HepG2 (cell line): ENCODE measurements around the gene FAM117B. TPM values are rescaled to one million over a fixed set of nuclear protein-coding genes. Genes with fewer than 3 reads are reported as not detected.

Experiments used
- ATAC-seq: fragments of 200-7000 bp; cut with Tn5 transposase; 3 replicates; pipeline ENCODE4 v1.9.1; 2020; ENCODE audit warnings: mild to moderate bottlenecking, moderate library complexity
- BruUV-seq: library from RNA; stranded (reverse); fragments of 400-500 nt; replicated peaks from 2 replicates; lab custom pipeline; 2021; lab: Mats Ljungman, UMichigan
- CTCF ChIA-PET: fragments of 300-600 bp; formaldehyde crosslinking; extraction: SDS; loops from one replicate; lab custom pipeline; 2021; ENCODE audit warnings: low total read pairs, inconsistent platforms, low intra/inter-chr PET ratio; lab: Yijun Ruan, JAX
- POLR2A ChIA-PET: fragments of 350-600 bp; sonication (Branson Sonifier 250); formaldehyde crosslinking; loops from one replicate; lab custom pipeline; 2020; ENCODE audit warnings: antibody characterized with exemption, inconsistent platforms; lab: Yijun Ruan, JAX
- DNase-seq: peaks from one replicate; pipeline ENCODE4 v3.0.0-alpha.2; 2015; ENCODE audit warnings: low spot score
- FAIRE-seq: peaks from 3 replicates; lab custom pipeline; 2011; peaks lifted over from hg19 to GRCh38; lab: Jason Lieb, UNC
- H2AFZ ChIP-seq: one replicate; pipeline ENCODE4 v1.6.1; 2011; ENCODE audit warnings: low read length, inconsistent platforms
- H3K27ac ChIP-seq: fragments of 300-600 bp; 3 replicates; pipeline ENCODE4 v1.8.0; 2011; ENCODE audit warnings: mixed run types, mild to moderate bottlenecking, mixed read lengths, low read length, inconsistent platforms; ENCODE audit not compliant: insufficient read depth; ENCODE audit errors: extremely low read length
- H3K27me3 ChIP-seq, 2 experiments: fragments of 200-600 bp in 1 of 2; 2 replicates in 1 of 2; 3 replicates in 1 of 2; pipeline versions ENCODE4 v1.6.0 to v1.8.0; 2011; ENCODE audit warnings: low read length in 2 of 2, mild to moderate bottlenecking in 2 of 2, moderate library complexity in 2 of 2, inconsistent platforms in 1 of 2; ENCODE audit not compliant: insufficient read depth in 2 of 2, control insufficient read depth in 1 of 2
- H3K36me3 ChIP-seq, 2 experiments: fragments of 200-600 bp in 1 of 2; replicated peaks in 1 of 2; 2 replicates in 1 of 2; 3 replicates in 1 of 2; pipeline versions ENCODE4 v1.5.1 to v1.8.0; 2011; ENCODE audit warnings: low read length in 2 of 2, inconsistent platforms in 1 of 2; ENCODE audit not compliant: insufficient read depth in 2 of 2, control insufficient read depth in 1 of 2
- H3K4me1 ChIP-seq: 2 replicates; pipeline ENCODE4 v1.5.1; 2012; ENCODE audit warnings: low read length, inconsistent platforms; ENCODE audit not compliant: insufficient read depth
- H3K4me2 ChIP-seq: 2 replicates; pipeline ENCODE4 v1.6.0; 2011; ENCODE audit warnings: low read depth, low read length, inconsistent platforms
- H3K4me3 ChIP-seq, 3 experiments: fragments of 200-600 bp in 1 of 3; sonication (generic), shearing (Covaris generic) in 1 of 3; replicated peaks in 1 of 3; 2 replicates each; pipeline ENCODE4 v1.5.1; 2011 to 2016; ENCODE audit warnings: low read length in 3 of 3, inconsistent platforms in 2 of 3, low read depth in 2 of 3, mild to moderate bottlenecking in 2 of 3, control low read depth in 1 of 3, mixed read lengths in 1 of 3; ENCODE audit not compliant: insufficient read depth in 1 of 3
- H3K79me2 ChIP-seq: one replicate; pipeline ENCODE4 v1.6.1; 2011; ENCODE audit warnings: low read length, inconsistent platforms; ENCODE audit not compliant: insufficient read depth
- H3K9ac ChIP-seq: 2 replicates; pipeline ENCODE4 v1.6.0; 2011; ENCODE audit warnings: mild to moderate bottlenecking, low read depth, low read length, inconsistent platforms; ENCODE audit not compliant: insufficient read depth
- H3K9me3 ChIP-seq: 2 replicates; pipeline ENCODE4 v1.5.1; 2012; ENCODE audit warnings: mild to moderate bottlenecking, low read length
- H4K20me1 ChIP-seq: 2 replicates; pipeline ENCODE4 v1.6.0; 2011; ENCODE audit warnings: inconsistent platforms, mild to moderate bottlenecking, low read length, moderate library complexity; ENCODE audit not compliant: insufficient read depth
- AGO2 ChIP-seq: fragments of 200-400 bp; formaldehyde crosslinking; optimal IDR thresholded peaks from 2 replicates; pipeline ENCODE3; 2017; ENCODE audit warnings: mild to moderate bottlenecking, low read depth, low read length, moderate library complexity
- MAFF ChIP-seq: IDR thresholded peaks from 2 replicates; pipeline ENCODE4 v1.6.1; 2011; ENCODE audit warnings: low read depth, low read length, improper control_type of control experiment
- MAFK ChIP-seq, 2 experiments: IDR thresholded peaks in 1 of 2; conservative IDR thresholded peaks in 1 of 2; 2 replicates each; pipeline ENCODE4 v1.6.1; 2011; ENCODE audit warnings: improper control_type of control experiment in 2 of 2, low read length in 2 of 2
- RAD21 ChIP-seq: fragments of 450-650 bp; formaldehyde crosslinking; IDR thresholded peaks from 2 replicates; pipeline ENCODE4 v1.5.0; 2020; ENCODE audit warnings: mild to moderate bottlenecking
- RBM22 ChIP-seq: fragments of 200-400 bp; formaldehyde crosslinking; optimal IDR thresholded peaks from 2 replicates; pipeline ENCODE3; 2017; ENCODE audit warnings: mild to moderate bottlenecking, low read length, moderate library complexity
- SMARCC2 ChIP-seq: fragments of 450-650 bp; IDR thresholded peaks from 2 replicates; pipeline ENCODE4 v1.6.1; 2017; ENCODE audit warnings: antibody characterized with exemption, mild to moderate bottlenecking
- ZBTB43 ChIP-seq: sonication (generic); formaldehyde crosslinking; conservative IDR thresholded peaks from 2 replicates; pipeline ENCODE4 v1.4.0; 2020; ENCODE audit warnings: missing genetic modification reagents
- WGBS: methylation state at CpG from one replicate; pipeline ENCODE4 v1.1.6; 2017; ENCODE audit warnings: low lambda C conversion rate; 5-methylcytosine and 5-hydroxymethylcytosine counted together
- in situ Hi-C: cut with HindIII; loops from 2 replicates; pipeline ENCODE4 v1.10.0; 2017; ENCODE audit warnings: low pct_unique_long_range_greater_than_20kb; ENCODE audit not compliant: extremely low pct_ligation_motif_present
- intact Hi-C: fragments of 100-400 bp; cut with micrococcal nuclease; formaldehyde crosslinking; loops from one replicate; pipeline ENCODE4 v1.10.0; 2022; ENCODE audit not compliant: unreplicated experiment
- polyA plus RNA-seq, 8 experiments: library from polyadenylated mRNA; depleted of rRNA in 3 of 8; stranded (reverse) in 7 of 8; unstranded in 1 of 8; fragments of >200 nt; fragmentation: Illumina TruSeq in 4 of 8; extraction: Trizol in 4 of 8; gene quantifications; 2 replicates each; pipeline versions ENCODE4 v1.2.1 to v1.2.3, GENCODE V29; 2011 to 2016; ENCODE audit warnings: low read depth in 4 of 8, missing spikeins in 1 of 8, mixed read lengths in 1 of 8; ENCODE audit not compliant: insufficient read depth in 1 of 8
- total RNA-seq, 5 experiments: library from RNA; depleted of rRNA; stranded (reverse); fragments of >200 nt; fragmentation: Illumina TruSeq; extraction: Trizol; gene quantifications; 2 replicates each; pipeline ENCODE4 v1.2.3, GENCODE V29; 2016; ENCODE audit warnings: low read depth in 1 of 5

Gene FAM117B
- total and polyA plus RNA-seq, 2 of the 13 experiments (the other 11 are each of a cell fraction or from before 2014, with no cell fraction given): 5.8 to 11.0 TPM

GRCh38 chr2:202774104-202774503 is 139.3 kb downstream of the FAM117B start:
- no peaks in the 10 kb centered on the region for H3K27me3 ChIP-seq
- TF ChIP-seq RBM22 (peak; percentile 34), ZBTB43 (CRISPR knock-in tag) (no peak), RAD21 (no peak), AGO2 (peak; percentile 43)
- intact Hi-C loops (no loop called here), in situ Hi-C loops (no loop called here)
- no peaks in the 10 kb centered on the region for H3K9me3 ChIP-seq
- ChIA-PET CTCF (no interaction called here), POLR2A (no interaction called here)
- no TSS peak for BruUV-seq
- H3K79me2 ChIP-seq: no peaks in the 10 kb centered on the region
- no peak overlapping the region for H2AFZ ChIP-seq
- peaks cover 6 to 18% of the 10 kb centered on the region in 2 experiments for H3K36me3 ChIP-seq
- H3K9ac ChIP-seq: no peak overlapping the region
- no peaks in the 10 kb centered on the region for H3K4me1 ChIP-seq
- H3K27ac ChIP-seq: no peak overlapping the region
- FAIRE-seq (no peak), DNase-seq (no peak), ATAC-seq (peak; percentile 44)
- no peak overlapping the region for H3K4me2 ChIP-seq
- 98% methylated on average over 37 of the region's 37 CpGs for WGBS
- no peaks in the 10 kb centered on the region for H4K20me1 ChIP-seq
- H3K4me3 ChIP-seq: no peak overlapping the region

- H2AFZ ChIP-seq: no peak overlapping the region
- no peaks in the 10 kb centered on the region for H3K4me1 ChIP-seq
- ChIA-PET POLR2A (no interaction called here), CTCF (no interaction called here)
- H3K9me3 ChIP-seq: no peaks in the 10 kb centered on the region
- no peaks in the 10 kb centered on the region for H3K79me2 ChIP-seq
- BruUV-seq: no TSS peak
- no peaks in the 10 kb centered on the region for H3K27me3 ChIP-seq
- peak; percentile 72 for TF ChIP-seq MAFF
- no peak for TF ChIP-seq SMARCC2
- peak; percentile 69 to 78 for TF ChIP-seq MAFK (conservative IDR thresholded peaks at IDR 0.05 in 1 of 2, IDR thresholded peaks at IDR 0.05 in 1 of 2; ENCODE audit: low read length in 2 of 2)
- no peak overlapping the region for H3K27ac ChIP-seq
- H4K20me1 ChIP-seq: no peaks in the 10 kb centered on the region
- DNase-seq: no peak
- in situ Hi-C loops (no loop called here), intact Hi-C loops (no loop called here)
- FAIRE-seq: no peak
- peaks cover 6 to 23% of the 10 kb centered on the region in 2 experiments for H3K36me3 ChIP-seq
- no peak overlapping the region for H3K9ac ChIP-seq
- no peak overlapping the region for H3K4me2 ChIP-seq
- H3K4me3 ChIP-seq: no peak overlapping the region
- ATAC-seq: no peak
- 97% methylated on average over 2 of the region's 2 CpGs for WGBS
These were observed 143.4 kb downstream of the FAM117B start for GRCh38 chr2:202778217-202778616.
